DMS114 treated with DMSO at 0.1 percent for 48 hours (cell line): ENCODE measurements around the gene ABCD3.

Source experiments
- DNase-seq: peaks from one replicate; lab custom pipeline; 2025; ENCODE audit not compliant: unreplicated experiment; lab: John Stamatoyannopoulos, UW

ABCD3 gene

GRCh38 chr1:94526152-94526980 is 108.2 kb downstream of the ABCD3 start:
- no peak for DNase-seq

GRCh38 chr1:94527447-94528031 is 109.3 kb downstream of the ABCD3 start:
- no peak for DNase-seq

GRCh38 chr1:94528299-94528698 is 110.1 kb downstream of the ABCD3 start:
- DNase-seq = no peak

GRCh38 chr1:94528826-94529225 is 110.6 kb downstream of the ABCD3 start:
- DNase-seq = no peak

GRCh38 chr1:94529416-94529815 is 111.2 kb downstream of the ABCD3 start:
- DNase-seq = no peak

GRCh38 chr1:94530373-94530878 is 112.2 kb downstream of the ABCD3 start:
- no peak for DNase-seq

GRCh38 chr1:94531664-94532063 is 113.5 kb downstream of the ABCD3 start:
- DNase-seq = no peak

- no peak for DNase-seq
These were observed 113.9 kb downstream of the ABCD3 start for GRCh38 chr1:94532077-94532476.

GRCh38 chr1:94535095-94535494 is 116.9 kb downstream of the ABCD3 start:
- DNase-seq = no peak

GRCh38 chr1:94535879-94536278 is 117.7 kb downstream of the ABCD3 start:
- DNase-seq = no peak

- DNase-seq = no peak
These were observed 119.1 kb downstream of the ABCD3 start for GRCh38 chr1:94537254-94537653.

- no peak for DNase-seq
These were observed 120.1 kb downstream of the ABCD3 start for GRCh38 chr1:94538243-94538827.

- no peak for DNase-seq
These were observed 121.3 kb downstream of the ABCD3 start for GRCh38 chr1:94539496-94539895.

- no peak for DNase-seq
These were observed 122.5 kb downstream of the ABCD3 start for GRCh38 chr1:94540440-94541245.

GRCh38 chr1:94541246-94542087 is 123.3 kb downstream of the ABCD3 start, which contains the start of gene F3:
Gene F3 (minus strand): TSS chr1:94541759. CDS start chr1:94541636, 123 bp downstream.
- DNase-seq = no peak

- DNase-seq = no peak
These were observed 124.1 kb downstream of the ABCD3 start for GRCh38 chr1:94542088-94542870.

GRCh38 chr1:94543001-94543400 is 124.8 kb downstream of the ABCD3 start:
- DNase-seq = no peak

GRCh38 chr1:94543893-94544635 is 125.9 kb downstream of the ABCD3 start:
- DNase-seq = no peak
